Renal cortical epithelial cell (primary cell): ENCODE measurements around the gene GORAB. TPM values are rescaled to one million over a fixed set of nuclear protein-coding genes. Genes with fewer than 3 reads are reported as not detected.

Experiments used
- DNase-seq: peaks from one replicate; pipeline ENCODE4 v3.0.0-alpha.2; 2011; ENCODE audit warnings: low read depth
- total RNA-seq: library from RNA; depleted of rRNA; stranded (reverse); fragments of >200 nt; gene quantifications from 2 replicates; pipeline ENCODE4 v1.2.3, GENCODE V29; 2014

GORAB gene
- total RNA-seq, 1 donor from 2014 or later = 16.3 TPM

DNA sequence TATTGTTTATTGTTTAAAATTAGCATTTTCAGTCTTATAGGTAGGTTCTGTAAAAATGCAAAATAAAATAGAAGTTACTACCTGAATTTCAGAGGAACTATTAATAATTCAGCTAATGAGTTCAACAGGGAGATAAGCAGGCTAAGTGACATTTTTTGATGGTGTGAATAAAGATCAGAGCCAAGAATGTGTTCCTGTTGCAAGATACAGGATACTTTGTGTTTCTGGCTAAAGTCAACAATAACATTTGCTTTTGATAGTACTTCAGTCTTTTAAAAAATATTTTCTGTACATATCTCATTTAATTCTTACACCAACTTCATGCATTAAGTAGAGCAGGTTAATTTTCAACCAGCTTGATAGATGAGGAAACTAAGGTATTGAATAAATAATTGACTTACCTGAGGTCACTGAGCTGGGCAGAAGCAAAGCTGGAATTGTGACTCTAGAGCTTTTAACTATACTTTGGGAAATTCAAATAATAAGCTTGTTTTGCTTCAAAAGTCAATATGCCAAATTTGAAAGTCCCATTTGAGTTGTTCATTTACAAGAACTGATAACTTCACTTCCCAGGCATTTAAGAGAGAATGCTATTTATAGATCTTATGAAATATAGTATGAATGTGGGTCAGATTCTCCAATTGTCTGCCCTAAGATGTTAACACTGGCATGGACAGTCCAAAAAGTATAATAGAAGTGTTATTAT lies 6.0 kb downstream of the GORAB start:
- DNase-seq = peak; percentile 30

DNA sequence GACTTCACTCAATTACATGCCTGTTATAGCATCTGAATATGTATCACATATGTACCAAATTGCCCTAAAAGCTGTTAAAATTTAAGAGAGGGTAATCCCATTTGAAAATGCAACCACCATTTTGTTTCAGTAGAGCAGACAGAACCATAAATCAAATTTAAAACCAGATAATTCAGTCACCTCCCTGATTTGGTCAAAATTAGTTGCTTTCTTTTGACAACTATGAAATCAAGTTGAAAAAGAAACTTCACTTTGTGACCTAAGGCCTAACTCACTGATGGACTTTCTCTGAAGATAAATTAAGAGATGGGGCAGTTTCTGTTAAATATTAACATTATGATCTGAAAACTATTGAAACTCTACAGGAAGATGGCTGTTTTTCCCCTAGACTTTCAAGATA lies 6.7 kb downstream of the GORAB start:
- DNase-seq = no peak

DNA sequence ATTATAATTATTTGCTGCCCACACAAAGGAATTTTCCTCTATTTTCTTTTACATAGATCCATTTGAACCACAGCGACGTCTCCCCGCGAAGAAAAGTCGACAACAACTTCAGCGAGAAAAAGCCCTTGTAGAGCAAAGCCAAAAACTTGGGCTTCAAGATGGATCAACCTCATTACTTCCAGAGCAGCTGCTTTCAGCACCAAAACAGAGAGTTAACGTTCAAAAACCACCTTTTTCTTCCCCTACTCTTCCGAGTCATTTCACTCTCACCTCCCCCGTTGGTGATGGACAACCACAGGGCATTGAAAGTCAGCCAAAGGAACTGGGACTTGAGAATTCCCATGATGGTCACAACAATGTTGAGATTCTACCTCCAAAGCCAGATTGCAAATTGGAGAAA lies 7.2 kb downstream of the GORAB start:
- DNase-seq = no peak

DNA sequence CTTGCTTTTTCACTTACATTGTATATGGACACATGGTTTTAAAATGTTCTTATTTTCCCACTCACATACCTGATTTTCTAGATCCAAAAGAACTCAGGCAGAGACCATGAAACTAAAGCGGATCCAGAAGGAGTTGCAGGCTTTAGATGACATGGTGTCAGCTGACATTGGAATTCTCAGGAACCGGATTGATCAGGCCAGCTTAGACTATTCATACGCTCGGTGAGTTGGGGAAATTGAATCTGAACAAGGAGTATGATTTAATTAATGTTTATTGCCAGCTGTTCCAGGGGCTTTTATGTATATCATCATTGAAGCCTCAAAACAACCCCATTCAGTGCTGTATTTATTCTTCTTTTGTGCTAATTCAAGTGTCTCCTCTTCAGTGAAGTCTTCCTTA lies 12.7 kb downstream of the GORAB start:
- no peak for DNase-seq

DNA sequence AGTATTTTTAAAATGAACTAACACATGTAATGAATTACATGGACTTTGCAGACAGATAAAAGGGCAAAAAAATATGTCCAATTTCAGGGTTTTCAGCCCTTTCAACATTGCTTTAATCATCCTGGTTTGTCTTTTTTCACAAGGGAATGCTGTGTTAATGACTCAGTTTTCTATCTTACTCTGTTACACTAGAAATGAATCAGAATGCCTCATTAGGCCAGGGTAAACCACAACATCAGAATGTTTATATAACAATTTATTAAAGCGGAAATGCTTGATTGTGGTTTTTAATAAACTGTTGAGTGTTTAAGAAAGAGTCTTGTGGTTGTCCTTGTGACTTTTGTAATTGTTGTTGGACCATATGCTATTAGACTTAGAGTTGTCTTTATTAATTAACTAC lies 13.5 kb downstream of the GORAB start:
- peak; percentile 86 for DNase-seq

DNA sequence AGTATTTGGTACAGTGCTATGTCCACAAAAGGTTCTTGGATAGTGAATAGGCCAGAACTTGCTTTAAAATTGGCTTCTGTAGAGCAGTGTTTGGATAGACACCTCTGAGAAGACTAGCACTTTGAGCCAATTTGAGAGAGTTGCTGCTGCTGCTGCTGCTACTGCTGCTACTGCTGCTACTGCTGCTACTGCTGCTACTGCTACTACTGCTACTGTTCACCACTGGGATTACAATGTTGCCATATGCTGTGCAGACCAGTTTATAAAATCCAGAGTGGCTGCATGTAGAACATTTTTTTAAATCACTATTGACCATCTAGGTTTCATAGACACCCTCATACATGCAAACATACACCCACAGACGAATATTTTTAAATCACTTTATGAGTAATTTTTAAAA lies 15.3 kb downstream of the GORAB start:
- DNase-seq = no peak

DNA sequence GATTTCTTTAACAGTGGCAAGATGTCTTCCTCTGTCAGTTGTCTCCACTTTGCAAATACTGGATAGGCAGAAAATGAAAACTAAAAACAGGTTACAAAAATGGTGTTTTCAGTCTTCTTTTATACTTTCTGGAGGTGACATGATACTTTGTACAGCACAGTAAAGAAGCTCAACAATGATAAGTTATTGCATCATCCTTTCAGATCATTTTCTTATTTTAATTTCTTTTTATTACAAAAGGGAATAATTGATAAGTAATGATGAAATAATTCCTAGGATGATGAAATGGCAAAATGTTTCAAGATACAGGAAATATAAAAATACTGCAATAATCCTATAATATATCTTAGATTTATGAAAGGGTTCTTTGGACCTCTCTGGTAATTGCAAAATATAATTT lies 16.5 kb downstream of the GORAB start:
- no peak for DNase-seq

DNA sequence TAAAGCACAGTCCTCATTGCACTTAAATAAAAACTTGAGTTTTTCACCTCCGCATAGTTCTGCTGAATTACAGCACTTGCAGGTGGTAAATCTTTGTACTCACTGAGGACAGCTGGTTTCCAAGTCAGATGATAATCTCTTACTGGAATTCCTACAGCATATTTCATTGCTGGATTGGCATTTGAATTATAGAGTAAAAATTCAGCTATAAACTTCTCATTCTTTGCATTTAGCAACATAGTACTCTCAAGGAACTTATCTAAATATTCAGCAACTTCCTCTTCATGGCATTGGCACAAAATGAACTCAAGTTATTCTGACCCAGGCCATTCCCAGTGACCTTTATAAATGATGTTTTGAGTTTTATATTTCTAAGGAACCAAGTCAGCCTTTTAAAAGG lies 23.4 kb downstream of the GORAB start:
- no peak for DNase-seq

DNA sequence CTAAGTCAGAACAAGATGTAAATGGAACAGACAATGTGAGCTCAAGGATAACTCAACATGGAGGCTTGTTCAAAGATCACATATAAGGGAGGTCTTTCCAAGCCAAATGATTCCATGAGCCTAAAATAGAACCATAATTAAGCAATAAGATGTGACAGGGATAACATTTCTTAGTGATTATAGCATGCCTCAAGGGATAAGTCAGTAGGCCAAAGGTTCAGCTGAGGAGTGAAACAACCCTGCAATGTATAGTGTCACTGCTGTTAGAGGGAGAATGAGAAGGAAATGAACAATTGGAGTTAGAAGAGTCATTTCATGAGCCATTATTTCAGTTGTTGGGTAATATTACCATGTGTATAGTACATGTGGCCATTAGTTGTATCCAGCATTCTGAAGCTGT lies 25.0 kb downstream of the GORAB start:
- no peak for DNase-seq

DNA sequence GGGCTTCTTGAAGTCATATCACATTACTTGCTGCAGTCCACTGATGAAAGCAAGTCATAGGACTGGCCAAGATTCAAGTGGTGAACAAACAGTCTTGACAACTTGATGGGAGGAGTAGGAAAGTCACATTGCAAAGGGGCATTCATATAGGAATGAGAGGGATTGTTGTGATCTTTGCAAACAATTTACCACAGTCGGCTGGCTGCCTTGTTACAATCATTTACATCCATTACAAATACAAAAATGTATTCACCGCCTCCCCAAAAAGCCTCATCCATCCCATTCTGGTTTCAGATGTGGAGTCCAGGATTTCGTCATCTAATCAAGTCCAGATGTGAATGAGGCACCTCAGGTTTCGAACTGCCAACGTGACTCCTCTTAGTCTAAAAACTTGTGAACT lies 26.8 kb downstream of the GORAB start:
- DNase-seq = no peak

DNA sequence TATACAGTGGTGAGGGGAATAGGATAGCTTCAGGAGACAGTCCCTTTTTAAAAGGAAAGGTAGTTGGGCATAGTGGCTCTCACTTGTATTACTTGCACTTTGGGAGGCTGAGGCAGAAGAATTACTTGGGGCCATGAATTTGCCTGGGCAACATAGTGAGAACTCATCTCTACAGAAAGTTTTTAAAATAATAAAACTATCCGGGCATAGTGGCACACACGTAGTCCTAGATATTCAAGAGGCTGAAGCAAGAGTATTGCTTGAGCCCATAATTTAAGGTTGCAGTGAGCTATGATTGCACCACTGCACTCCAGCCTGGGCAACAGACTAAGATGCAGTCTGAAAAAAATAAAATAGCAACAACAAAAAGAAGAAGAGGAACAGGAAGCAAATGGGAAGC lies 27.2 kb downstream of the GORAB start:
- DNase-seq = no peak

DNA sequence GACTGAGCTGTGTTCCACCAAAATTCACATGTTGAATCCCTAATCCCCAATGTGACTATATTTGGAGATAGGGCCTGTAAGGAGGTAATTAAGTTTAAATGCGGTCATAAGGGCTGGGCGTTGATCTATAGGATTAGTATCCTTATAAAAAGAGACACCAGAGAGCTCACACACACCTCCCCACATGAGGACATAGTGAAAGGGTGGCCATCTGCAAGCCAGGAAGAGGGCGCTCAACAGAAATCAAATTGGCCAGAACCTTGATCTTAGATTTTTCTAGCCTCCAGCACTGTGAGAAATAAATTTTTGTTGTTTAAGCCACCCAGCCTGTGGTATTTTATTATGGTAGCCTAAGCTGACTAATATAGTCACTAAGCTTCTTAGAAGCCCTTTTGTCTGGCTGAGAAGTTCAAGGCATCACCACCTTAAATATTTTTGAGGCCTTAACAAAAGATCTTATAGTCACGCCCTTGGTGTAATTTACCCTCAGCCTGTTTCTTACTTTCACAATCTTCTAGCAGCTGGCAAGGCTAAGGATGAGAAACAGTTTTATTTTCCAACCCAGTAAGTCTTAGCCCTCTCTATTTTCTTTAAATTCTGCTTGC lies 28.8 kb downstream of the GORAB start:
- no peak for DNase-seq

DNA sequence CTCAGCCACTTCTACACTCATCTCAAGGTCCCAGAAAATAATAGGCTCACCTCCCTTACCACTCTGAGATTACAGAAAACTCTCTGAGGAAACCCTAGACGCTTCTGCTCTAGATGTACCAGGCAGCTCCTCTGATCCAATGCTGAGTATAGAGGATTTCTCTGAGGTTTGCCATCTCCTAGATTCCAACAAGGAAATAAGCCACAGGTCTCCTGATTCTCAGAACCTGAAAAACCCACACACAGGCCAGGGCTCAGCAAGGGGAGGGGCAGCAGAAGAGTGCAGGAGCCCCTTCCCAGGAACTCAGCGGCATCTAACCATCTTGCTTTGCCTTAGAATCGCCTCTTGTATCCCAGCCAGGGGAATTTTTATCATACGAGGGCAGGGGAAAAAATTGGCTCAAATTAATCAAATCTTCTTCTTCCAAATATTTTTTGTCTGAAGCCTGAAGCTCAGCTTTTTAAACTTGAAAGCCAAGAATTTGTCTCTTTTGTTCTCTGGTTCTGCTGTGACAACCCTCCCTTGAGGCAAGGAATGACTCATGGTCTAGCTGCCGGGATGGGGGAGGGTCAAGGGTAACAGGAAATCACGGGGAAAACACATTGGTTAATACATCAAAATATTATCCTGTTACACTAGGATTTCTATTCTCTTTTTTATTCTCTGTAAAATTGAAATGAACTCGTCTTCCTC lies 30.8 kb downstream of the GORAB start:
- peak; percentile 88 for DNase-seq

DNA sequence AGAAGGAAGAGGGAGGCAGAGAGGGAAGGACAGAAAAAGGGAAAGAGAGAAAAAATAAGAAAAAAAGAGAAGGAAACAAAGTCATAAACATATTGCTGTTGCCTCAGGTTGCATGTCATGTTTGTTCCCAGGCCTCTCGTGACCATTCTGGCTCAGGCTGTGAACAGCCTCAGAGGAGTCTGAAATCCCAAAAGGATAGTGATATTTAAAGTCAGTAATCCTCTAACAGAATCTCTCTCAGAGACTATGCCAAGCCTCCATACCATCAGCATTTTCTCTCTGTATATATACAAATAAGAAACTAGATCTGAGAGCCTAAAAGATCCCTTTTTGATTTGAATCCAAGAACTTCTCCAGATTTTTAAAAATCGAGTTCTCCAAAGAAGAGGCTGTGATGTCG lies 35.2 kb downstream of the GORAB start:
- no peak for DNase-seq

DNA sequence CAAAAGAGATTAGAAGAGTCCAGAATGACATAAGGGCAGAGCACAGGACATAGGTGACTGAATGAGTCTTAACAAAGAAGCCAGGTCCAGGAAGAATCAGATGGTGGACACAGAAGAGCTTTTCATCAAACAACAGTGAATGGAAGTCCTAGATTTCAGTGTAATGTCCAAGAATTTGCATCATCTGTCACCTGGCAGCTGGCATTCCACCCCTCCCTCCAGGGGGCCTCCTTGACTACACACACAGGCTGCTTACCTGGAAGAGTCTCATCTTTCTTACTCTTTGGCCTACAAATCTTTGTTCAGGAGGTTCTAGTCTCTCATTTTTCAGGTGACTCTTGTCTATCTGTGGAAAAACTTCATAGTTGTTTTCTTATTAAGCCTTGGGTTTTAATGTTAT lies 36.2 kb downstream of the GORAB start:
- no peak for DNase-seq

DNA sequence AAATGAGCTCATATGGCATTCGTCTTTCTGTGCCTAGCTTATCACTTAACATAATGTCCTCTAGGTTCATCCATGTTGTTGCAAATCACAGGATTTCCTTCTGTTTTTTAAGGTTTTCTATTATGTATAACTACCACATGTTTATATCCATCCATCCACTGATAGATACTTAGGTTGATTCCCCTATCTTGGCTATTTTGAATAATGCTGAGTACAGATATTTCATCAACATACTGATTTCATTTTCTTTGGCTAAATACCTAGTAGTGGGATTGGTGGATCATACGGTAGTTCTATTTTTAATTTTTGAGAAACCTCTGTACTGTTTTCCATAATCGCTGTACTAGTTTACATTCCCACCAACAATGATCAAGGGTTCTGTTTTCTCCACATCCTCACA lies 45.0 kb downstream of the GORAB start:
- no peak for DNase-seq

DNA sequence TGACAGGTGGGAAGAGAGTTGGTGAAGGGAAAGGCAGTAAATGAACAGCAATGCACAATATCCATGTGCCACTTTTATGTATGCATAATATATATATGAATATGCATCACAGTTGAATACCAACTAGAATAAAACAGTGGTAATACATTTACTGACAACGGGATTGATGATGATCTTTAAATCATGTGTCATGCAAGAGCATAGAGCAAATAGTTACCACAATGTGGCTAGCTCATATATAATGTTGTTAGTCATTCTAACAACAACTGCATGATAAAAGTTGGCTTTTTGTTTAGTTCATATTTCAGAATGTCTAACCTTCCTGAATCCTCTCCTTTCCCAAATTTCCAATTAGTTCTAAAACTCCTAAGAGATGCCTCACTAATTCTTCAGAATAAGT lies 46.4 kb downstream of the GORAB start:
- DNase-seq = no peak

DNA sequence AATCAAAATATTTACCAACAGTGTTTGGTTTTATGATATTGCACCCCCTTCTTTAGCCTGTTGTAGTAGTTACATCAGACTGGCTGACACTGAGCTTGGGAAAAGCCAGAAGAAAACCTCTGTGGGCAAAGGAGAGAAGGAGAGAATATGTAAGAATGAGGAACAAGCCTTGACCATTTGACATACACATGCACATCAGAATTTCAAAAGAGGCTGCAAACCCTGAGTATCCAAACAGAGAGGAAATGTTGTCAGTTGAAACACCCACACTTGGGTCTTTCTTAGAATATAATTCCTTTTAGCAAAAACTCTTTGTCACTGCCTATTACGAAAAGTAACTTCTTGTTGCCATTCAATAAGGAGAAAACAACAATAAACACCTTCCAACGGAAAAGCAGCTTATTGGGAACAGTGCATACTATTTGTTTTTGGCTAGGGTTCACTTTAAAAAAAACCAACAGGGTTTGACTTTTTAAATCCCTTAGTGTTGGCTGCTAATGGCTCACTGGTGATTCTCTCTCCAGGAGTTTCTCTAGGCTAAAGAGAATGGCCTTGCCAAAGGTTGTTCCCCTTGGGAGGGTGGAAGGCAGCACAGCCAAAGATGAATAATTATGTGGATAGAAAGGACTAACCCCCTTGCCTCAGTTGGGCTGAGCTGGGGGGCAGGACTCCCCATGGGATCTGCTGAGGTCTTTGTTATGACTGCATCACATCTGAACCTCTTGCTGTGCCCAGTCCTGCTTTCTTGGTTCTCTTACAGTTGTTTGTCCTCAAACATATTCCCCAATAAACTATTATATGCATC lies 48.9 kb downstream of the GORAB start:
- DNase-seq = no peak

DNA sequence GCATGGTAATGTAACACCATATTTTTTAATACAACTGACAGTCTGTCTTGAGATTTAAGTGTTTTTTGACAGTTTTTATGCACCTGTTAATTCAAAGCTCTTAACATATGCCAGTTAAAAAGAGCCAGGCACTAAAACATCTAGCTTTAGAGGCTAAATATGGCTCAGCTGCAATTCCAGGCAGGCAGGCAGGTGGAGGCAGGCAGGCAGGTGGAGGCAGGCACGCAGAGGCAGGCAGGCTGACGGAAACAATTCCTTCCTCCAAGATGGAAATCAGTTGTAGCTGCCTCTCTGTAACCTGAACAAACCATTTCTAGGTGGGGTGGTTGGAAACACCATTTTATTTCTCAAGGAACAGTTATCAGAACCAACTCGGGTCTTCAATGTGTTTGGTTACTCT lies 51.2 kb downstream of the GORAB start:
- no peak for DNase-seq

DNA sequence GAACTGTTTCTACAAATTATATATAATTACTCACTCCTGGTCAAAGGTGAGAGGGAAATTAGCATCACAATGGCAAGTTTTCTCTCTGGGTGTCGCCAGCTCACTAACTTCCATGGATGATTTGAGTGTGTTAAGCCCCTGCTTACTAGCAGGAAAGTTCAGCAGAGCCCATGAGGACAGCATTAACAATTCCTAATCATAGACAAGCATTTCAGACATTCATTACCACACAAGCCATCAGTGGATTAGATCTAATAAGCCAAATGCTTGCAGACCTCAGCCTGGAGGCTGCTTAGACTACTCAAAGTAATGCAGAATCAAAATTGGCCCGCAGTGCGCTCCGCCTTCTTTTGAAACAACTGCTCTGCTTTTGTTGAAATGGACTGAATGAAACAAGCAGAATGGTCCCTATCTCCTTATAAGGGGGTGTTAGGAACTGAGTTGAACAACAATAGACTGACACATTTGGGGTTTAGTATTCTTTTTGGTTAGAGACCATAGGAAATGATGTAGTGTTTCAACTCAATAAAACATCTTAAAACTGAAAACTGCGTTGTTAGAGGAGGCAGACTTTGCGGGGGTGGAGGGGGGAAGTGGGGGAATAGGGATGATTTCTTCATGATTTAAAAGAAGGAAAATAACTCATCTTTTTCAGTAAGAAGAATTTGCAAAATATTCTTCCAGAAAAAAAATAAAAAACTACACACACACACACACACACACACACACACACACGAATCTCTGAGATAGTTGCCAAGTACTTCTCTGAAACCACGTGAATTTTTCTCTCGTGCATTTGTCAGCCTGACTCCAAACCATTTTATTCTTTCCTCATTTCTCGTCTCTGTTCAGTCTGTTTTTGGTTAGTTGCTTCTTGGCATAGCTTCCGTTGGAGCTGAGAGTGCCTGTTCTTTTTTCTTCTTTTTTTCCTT lies 54.6 kb downstream of the GORAB start:
- peak; percentile 42 for DNase-seq

DNA sequence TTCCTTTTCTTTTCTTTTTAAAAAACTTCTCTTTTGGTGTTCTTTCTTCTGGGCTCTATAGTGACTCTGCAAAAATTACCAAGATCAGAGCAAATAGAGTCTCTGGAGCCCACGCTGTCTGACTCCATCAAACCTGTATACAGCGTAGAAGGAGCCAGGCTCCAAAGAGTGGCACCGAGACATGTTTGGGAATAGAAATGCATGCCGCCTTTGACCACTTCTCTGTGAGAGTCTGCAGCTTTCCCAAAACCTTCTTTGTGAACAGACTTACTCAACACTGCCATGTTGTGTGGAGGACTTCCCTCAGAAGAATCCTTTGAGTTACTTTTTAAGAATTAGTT lies 55.3 kb downstream of the GORAB start:
- DNase-seq = no peak
